GM23338 (cell line): ENCODE measurements around the gene CCND1. TPM values are rescaled to one million over a fixed set of nuclear protein-coding genes. Genes with fewer than 3 reads are reported as not detected.

Source experiments
- ATAC-seq: fragments of 200-7000 bp; cut with Tn5 transposase; 3 replicates; pipeline ENCODE4 v1.9.1; 2020
- DNase-seq: peaks from one replicate; pipeline ENCODE4 v3.0.0-alpha.2; 2015; ENCODE audit warnings: low spot score
- H2AFZ ChIP-seq: fragments of 200-600 bp; sonication (generic); 2 replicates; pipeline ENCODE4 v1.8.0; 2016; ENCODE audit warnings: antibody characterized with exemption, mild to moderate bottlenecking, moderate library complexity
- H3F3A ChIP-seq: fragments of 200-600 bp; sonication (generic); replicated peaks from 2 replicates; pipeline ENCODE4 v1.8.0; 2017; ENCODE audit warnings: antibody characterized with exemption, mixed run types, low read depth
- H3K27ac ChIP-seq: fragments of 200-600 bp; sonication (generic); 2 replicates; pipeline ENCODE4 v1.6.1; 2016; ENCODE audit warnings: low read depth
- H3K27me3 ChIP-seq: fragments of 200-600 bp; sonication (generic); 2 replicates; pipeline ENCODE4 v1.8.0; 2016; ENCODE audit warnings: mild to moderate bottlenecking, mixed run types, moderate library complexity; ENCODE audit not compliant: insufficient read depth
- H3K36me3 ChIP-seq: fragments of 200-600 bp; sonication (generic); 2 replicates; pipeline ENCODE4 v1.8.0; 2016; ENCODE audit warnings: mild to moderate bottlenecking; ENCODE audit not compliant: insufficient read depth
- H3K4me1 ChIP-seq: fragments of 200-600 bp; sonication (generic); 2 replicates; pipeline ENCODE4 v1.8.0; 2016; ENCODE audit warnings: mild to moderate bottlenecking, moderate library complexity; ENCODE audit not compliant: insufficient read depth
- H3K4me2 ChIP-seq: fragments of 200-600 bp; sonication (generic); 2 replicates; pipeline ENCODE4 v1.7.1; 2017; ENCODE audit warnings: mixed run types
- H3K4me3 ChIP-seq: fragments of 200-600 bp; sonication (generic); 2 replicates; pipeline ENCODE4 v1.6.1; 2016; ENCODE audit warnings: mixed run types
- H3K79me2 ChIP-seq: fragments of 200-600 bp; sonication (generic); replicated peaks from 2 replicates; pipeline ENCODE4 v1.8.0; 2017; ENCODE audit warnings: mild to moderate bottlenecking; ENCODE audit not compliant: insufficient read depth
- H3K9me2 ChIP-seq: fragments of 200-600 bp; sonication (generic); 2 replicates; pipeline ENCODE4 v1.8.0; 2017; ENCODE audit not compliant: insufficient read depth
- H4K20me1 ChIP-seq: fragments of 200-600 bp; sonication (generic); replicated peaks from 2 replicates; pipeline ENCODE4 v1.8.0; 2017; ENCODE audit warnings: mild to moderate bottlenecking; ENCODE audit not compliant: insufficient read depth
- H3K27ac Mint-ChIP-seq: 2 replicates; pipeline ENCODE4 v1.8.0; 2020; ENCODE audit warnings: inconsistent platforms, mild to moderate bottlenecking, moderate library complexity, mixed read lengths
- H3K27me3 Mint-ChIP-seq: 3 replicates; pipeline ENCODE4 v1.8.0; 2022; ENCODE audit warnings: low read depth, mild to moderate bottlenecking, moderate library complexity, mixed read lengths, inconsistent platforms; ENCODE audit not compliant: insufficient read depth, poor library complexity
- H3K36me3 Mint-ChIP-seq: 3 replicates; pipeline ENCODE4 v1.8.0; 2021; ENCODE audit warnings: low read depth, mild to moderate bottlenecking, inconsistent platforms, moderate library complexity, mixed read lengths
- H3K4me1 Mint-ChIP-seq: 3 replicates; pipeline ENCODE4 v1.8.0; 2020; ENCODE audit warnings: mild to moderate bottlenecking, inconsistent platforms, mixed read lengths
- H3K4me3 Mint-ChIP-seq: 3 replicates; pipeline ENCODE4 v1.8.0; 2021; ENCODE audit warnings: moderate library complexity, mild to moderate bottlenecking, inconsistent platforms, mixed read lengths
- H3K9me3 Mint-ChIP-seq: 3 replicates; pipeline ENCODE4 v1.8.0; 2020; ENCODE audit warnings: moderate library complexity, mild to moderate bottlenecking, inconsistent platforms, mixed read lengths
- CTCF ChIP-seq, 2 experiments: fragments of 200-600 bp in 1 of 2; sonication (generic) in 1 of 2; conservative IDR thresholded peaks; 2 replicates each; pipeline versions ENCODE4 v1.5.1 to v1.6.1; 2016 to 2017; ENCODE audit warnings: antibody characterized with exemption in 2 of 2, low read depth in 2 of 2, mild to moderate bottlenecking in 2 of 2, moderate library complexity in 1 of 2
- ETS1 ChIP-seq: IDR thresholded peaks from 2 replicates; pipeline ENCODE4 v1.6.1; 2016; ENCODE audit warnings: antibody characterized with exemption
- POLR2AphosphoS5 ChIP-seq: IDR thresholded peaks from 2 replicates; pipeline ENCODE4 v1.6.1; 2016; ENCODE audit warnings: antibody characterized with exemption, low read depth
- REST ChIP-seq: IDR thresholded peaks from one replicate; pipeline ENCODE4 v1.6.1; 2018; ENCODE audit warnings: antibody characterized with exemption; ENCODE audit not compliant: unreplicated experiment
- ZNF114 ChIP-seq: fragments of 250-450 bp; sonication (Bioruptor Pico); IDR thresholded peaks from 2 replicates; pipeline ENCODE4 v1.5.0; 2020; ENCODE audit warnings: mild to moderate bottlenecking, moderate library complexity
- ZNF331 ChIP-seq: fragments of 250-450 bp; sonication (Bioruptor Pico); IDR thresholded peaks from 2 replicates; pipeline ENCODE4 v1.5.0; 2020; ENCODE audit warnings: low read depth, mild to moderate bottlenecking, moderate library complexity
- ZNF462 ChIP-seq: fragments of 250-450 bp; sonication (Bioruptor Pico); IDR thresholded peaks from 2 replicates; pipeline ENCODE4 v1.5.0; 2020; ENCODE audit warnings: mild to moderate bottlenecking, moderate library complexity
- polyA plus RNA-seq: library from polyadenylated mRNA; unstranded; fragments of >200 nt; fragmentation: Nextera tagmentation; extraction: Ambion mirVana; gene quantifications from 2 replicates; pipeline ENCODE4 v1.2.1, GENCODE V29; 2016
- total RNA-seq: library from RNA; depleted of rRNA; stranded (reverse); fragments of >200 nt; shearing (Covaris generic); gene quantifications from 2 replicates; pipeline ENCODE4 v1.2.3, GENCODE V29; 2014

Gene CCND1
- total and polyA plus RNA-seq, 2 experiments from 2014 or later = 109 to 183 TPM

- no peaks in the 10 kb centered on the region for H3K9me3 Mint-ChIP-seq
- H4K20me1 ChIP-seq = peaks cover 7% of the 10 kb centered on the region
- H3K4me1 ChIP-seq = peaks cover 43% of the 10 kb centered on the region
- no peak overlapping the region for H2AFZ ChIP-seq
- H3K27ac Mint-ChIP-seq = peak overlapping the region; percentile 89; the same call in 1 of the 2 replicates
- DNase-seq (peak; percentile 93), ATAC-seq (peak; percentile 14)
- TF ChIP-seq REST (no peak), POLR2AphosphoS5 (peak; percentile 46; the same call in 1 of the 2 replicates)
- H3F3A ChIP-seq = peaks cover 28% of the 10 kb centered on the region
- peaks cover 20% of the 10 kb centered on the region for H3K36me3 ChIP-seq
- peaks cover 30% of the 10 kb centered on the region for H3K36me3 Mint-ChIP-seq
- peak overlapping the region; percentile 91 for H3K27ac ChIP-seq
- H3K79me2 ChIP-seq = peaks cover 21% of the 10 kb centered on the region
- H3K27me3 ChIP-seq = peaks cover 21% of the 10 kb centered on the region
- peak overlapping the region; percentile 84 for H3K4me3 Mint-ChIP-seq
- H3K4me1 Mint-ChIP-seq = peaks cover 53% of the 10 kb centered on the region
- peak overlapping the region; percentile 86 for H3K4me2 ChIP-seq
- peaks cover 32% of the 10 kb centered on the region for H3K27me3 Mint-ChIP-seq
- peak overlapping the region; percentile 85 for H3K4me3 ChIP-seq
- no peaks in the 10 kb centered on the region for H3K9me2 ChIP-seq
These were observed 61.3 kb downstream of the CCND1 start for GRCh38 chr11:69702239-69702691.

GRCh38 chr11:69702769-69703452, 62.0 kb downstream of the CCND1 start:
- peaks cover 24% of the 10 kb centered on the region for H3F3A ChIP-seq
- H3K36me3 Mint-ChIP-seq = peaks cover 24% of the 10 kb centered on the region
- H3K4me1 ChIP-seq = peaks cover 45% of the 10 kb centered on the region
- H3K4me3 ChIP-seq = peak overlapping the region; percentile 85
- H3K9me3 Mint-ChIP-seq = no peaks in the 10 kb centered on the region
- peak overlapping the region; percentile 83; the same call in 1 of the 2 replicates for H3K27ac Mint-ChIP-seq
- peaks cover 21% of the 10 kb centered on the region for H3K79me2 ChIP-seq
- no peak overlapping the region for H2AFZ ChIP-seq
- H3K27me3 ChIP-seq = peaks cover 21% of the 10 kb centered on the region
- peak overlapping the region; percentile 91 for H3K27ac ChIP-seq
- H3K36me3 ChIP-seq = peaks cover 20% of the 10 kb centered on the region
- ATAC-seq = peak; percentile 4
- peaks cover 7% of the 10 kb centered on the region; the same call in 1 of the 2 replicates for H4K20me1 ChIP-seq
- peaks cover 52% of the 10 kb centered on the region for H3K4me1 Mint-ChIP-seq
- H3K27me3 Mint-ChIP-seq = peaks cover 32% of the 10 kb centered on the region
- peak; percentile 76 for DNase-seq
- H3K4me3 Mint-ChIP-seq = peak overlapping the region; percentile 84
- H3K4me2 ChIP-seq = peak overlapping the region; percentile 86
- no peaks in the 10 kb centered on the region for H3K9me2 ChIP-seq
- TF ChIP-seq CTCF (conservative IDR thresholded peaks at IDR 0.05; ENCODE audit: low read depth in 2 of 2) (no peak), POLR2AphosphoS5 (peak; percentile 37; the same call in 1 of the 2 replicates), ZNF331 (no peak), ETS1 (no peak), ZNF462 (CRISPR knock-in tag) (no peak), ZNF114 (no peak)
